Measurements from ENCODE around the gene TRA2A. TPM values are rescaled to one million over a fixed set of nuclear protein-coding genes. Genes with fewer than 3 reads are reported as not detected.
A peak's percentile ranks its signal among the peaks of the same experiment; 100 is the strongest.

The TRA2A gene
- total and polyA plus RNA-seq, 2 of the 13 experiments (the other 11 are each of a cell fraction or from before 2014, with no cell fraction given), result 39.1 to 41.6 TPM

GRCh38 chr7:23467806-23468525, 63.8 kb downstream of the TRA2A start (continued):
- TF ChIP-seq ZHX2 (IDR thresholded peaks at IDR 0.05; ENCODE audit: low read depth) (no peak), ZHX2 (CRISPR knock-in tag; IDR thresholded peaks at IDR 0.05; ENCODE audit: borderline replicate concordance) (no peak), ZFP91 (CRISPR knock-in tag; IDR thresholded peaks at IDR 0.05; ENCODE audit: borderline replicate concordance) (0 out of 2 replicates have a peak, but pooled peaks have one; percentile 33), CCDC6 (CRISPR knock-in tag; IDR thresholded peaks at IDR 0.05) (peak; percentile 46; the same call in 1 of the 2 replicates), DNMT3B (CRISPR knock-in tag; conservative IDR thresholded peaks at IDR 0.05) (no peak), TCF7 (IDR thresholded peaks at IDR 0.05; ENCODE audit: low read depth) (no peak), HES4 (CRISPR knock-in tag; IDR thresholded peaks at IDR 0.05; ENCODE audit: borderline replicate concordance) (0 out of 2 replicates have a peak, but pooled peaks have one; percentile 43), ZNF839 (CRISPR knock-in tag; IDR thresholded peaks at IDR 0.05; ENCODE audit: borderline replicate concordance) (0 out of 2 replicates have a peak, but pooled peaks have one; percentile 17), KLF12 (CRISPR knock-in tag; IDR thresholded peaks at IDR 0.05; ENCODE audit: borderline replicate concordance) (no peak), POLR2AphosphoS5 (IDR thresholded peaks at IDR 0.05; ENCODE audit: low read depth, low read length) (peak; percentile 27; the same call in 1 of the 2 replicates), PITX1 (CRISPR knock-in tag; IDR thresholded peaks at IDR 0.05) (peak; percentile 21; the same call in 1 of the 2 replicates), TCF7L2 (IDR thresholded peaks at IDR 0.05; ENCODE audit: low read depth, low read length) (no peak), EZH2 (conservative IDR thresholded peaks at IDR 0.05; ENCODE audit: low read depth, low read length) (no peak), SP4 (CRISPR knock-in tag; IDR thresholded peaks at IDR 0.05) (no peak), ZNF609 (CRISPR knock-in tag; IDR thresholded peaks at IDR 0.05; ENCODE audit: borderline replicate concordance) (0 out of 2 replicates have a peak, but pooled peaks have one; percentile 21), ARID2 (CRISPR knock-in tag; IDR thresholded peaks at IDR 0.05; ENCODE audit: borderline replicate concordance) (no peak)

Data from HepG2 (cell line).